ENCODE data around the gene GLIS1. TPM values are rescaled to one million over a fixed set of nuclear protein-coding genes. Genes with fewer than 3 reads are reported as not detected.

Gene GLIS1
- total RNA-seq, 1 donor from 2014 or later, result not detected

DNA sequence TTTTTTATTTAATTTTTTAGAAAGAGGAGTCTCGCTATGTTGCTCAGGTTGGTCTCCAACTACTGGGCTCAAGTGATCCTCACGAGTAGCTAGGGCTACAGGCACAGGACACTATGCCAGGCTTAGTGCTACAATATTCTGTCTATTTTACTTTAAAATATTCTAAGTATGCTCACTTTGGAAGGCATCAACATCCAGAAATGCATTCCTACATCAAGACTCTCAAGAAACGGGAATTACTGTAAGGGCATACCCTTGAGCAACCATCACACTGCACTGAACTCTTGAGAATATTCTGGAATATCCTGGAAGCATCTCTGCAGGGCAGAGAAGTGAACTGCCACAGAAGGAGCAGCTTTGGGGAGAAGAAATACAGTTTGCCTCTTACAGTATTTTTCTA, 280.3 kb downstream of the GLIS1 start:
- intact Hi-C loops (cut with micrococcal nuclease), result no loop called here

Other genes with a start within 250 kb of the GLIS1 start
- 20.7 and 21.7 TPM in 2 replicates for gene NDC1, start 99.1 kb upstream of the GLIS1 start, total RNA-seq
- 20.1 and 23.1 TPM in 2 replicates for gene YIPF1, start 150.6 kb upstream of the GLIS1 start, total RNA-seq
- not detected in 2 replicates for gene DIO1, start 155.0 kb upstream of the GLIS1 start, total RNA-seq
- 58.1 and 59.9 TPM in 2 replicates for gene IFT25, start 206.5 kb upstream of the GLIS1 start, total RNA-seq
- 19.3 TPM in 2 replicates for gene LRRC42, start 207.2 kb upstream of the GLIS1 start, total RNA-seq

Data from T-helper 1 cell treated with Interleukin-12 subunit alpha and Interleukin-12 subunit beta and Interleukin-4 antibody, amounts not matched to agents 30 ng/mL and 1 ng/mL, for 36 hours (primary cell).